HCT116 (cell line): ENCODE measurements around the gene LTBP1. TPM values are rescaled to one million over a fixed set of nuclear protein-coding genes. Genes with fewer than 3 reads are reported as not detected.

Source experiments
- ATAC-seq: fragments of 200-7000 bp; cut with Tn5 transposase; 2 replicates; pipeline ENCODE4 v1.9.1; 2020; ENCODE audit warnings: mild to moderate bottlenecking, moderate library complexity
- BruUV-seq: library from RNA; stranded (reverse); fragments of 400-500 nt; replicated peaks from 2 replicates; lab custom pipeline; 2021; lab: Mats Ljungman, UMichigan
- CTCF ChIA-PET: fragments of 300-600 bp; sonication (Branson Sonifier 250); formaldehyde crosslinking; loops from one replicate; lab custom pipeline; 2021; ENCODE audit warnings: antibody characterized with exemption; lab: Charles Lee
- POLR2A ChIA-PET: fragments of 300-600, 350-600 bp; sonication (Branson Sonifier 250); formaldehyde crosslinking; loops from one replicate; lab custom pipeline; 2021; ENCODE audit warnings: antibody characterized with exemption; lab: Charles Lee
- RAD21 ChIA-PET, 2 experiments: fragments of 300-600 bp; sonication (Branson Sonifier 250); formaldehyde crosslinking; loops; one replicate each; lab custom pipeline; 2023; ENCODE audit warnings: low total read pairs in 2 of 2; ENCODE audit not compliant: uncharacterized antibody in 2 of 2, unreplicated experiment in 2 of 2, low non-redundant PET in 1 of 2; lab: Charles Lee
- DNase-seq: peaks from one replicate; pipeline ENCODE4 v3.0.0-alpha.2; 2010; ENCODE audit warnings: low read depth, low spot score
- H2AFZ ChIP-seq: fragments of 200-600 bp; shearing (Covaris generic), sonication (generic); 2 replicates; pipeline ENCODE4 v1.6.1; 2017; ENCODE audit warnings: low read depth, mixed run types, mixed read lengths, antibody characterized with exemption, low read length; ENCODE audit not compliant: poor library complexity, severe bottlenecking
- H3K27ac ChIP-seq: 2 replicates; pipeline ENCODE4 v1.5.1; 2012; ENCODE audit warnings: low read depth, low read length
- H3K27me3 ChIP-seq: fragments of 200-600 bp; sonication (generic); 2 replicates; pipeline ENCODE4 v1.6.1; 2016; ENCODE audit warnings: mixed run types, low read length, mixed read lengths; ENCODE audit not compliant: insufficient read depth
- H3K36me3 ChIP-seq, 2 experiments: fragments of 200-500 bp in 1 of 2; fragments of 200-600 bp in 1 of 2; sonication (Bioruptor generic) in 1 of 2; sonication (generic) in 1 of 2; 2 replicates each; pipeline versions ENCODE4 v1.5.1 to v1.6.1; 2014 to 2016; ENCODE audit warnings: low read length in 2 of 2, inconsistent platforms in 1 of 2, mixed read lengths in 1 of 2, mixed run types in 1 of 2; ENCODE audit not compliant: insufficient read depth in 2 of 2, control insufficient read depth in 1 of 2
- H3K4me1 ChIP-seq, 2 experiments: fragments of 200-600 bp in 1 of 2; sonication (generic) in 1 of 2; 2 replicates each; pipeline versions ENCODE4 v1.5.1 to v1.6.1; 2012 to 2017; ENCODE audit warnings: low read length in 2 of 2, inconsistent platforms in 1 of 2, mild to moderate bottlenecking in 1 of 2, mixed read lengths in 1 of 2, mixed run types in 1 of 2, moderate library complexity in 1 of 2; ENCODE audit not compliant: insufficient read depth in 2 of 2, control insufficient read depth in 1 of 2
- H3K4me2 ChIP-seq: fragments of 200-600 bp; sonication (generic); 2 replicates; pipeline ENCODE4 v1.6.1; 2017; ENCODE audit warnings: mixed run types, low read length, mixed read lengths
- H3K4me3 ChIP-seq, 2 experiments: fragments of 200-600 bp in 1 of 2; sonication (generic) in 1 of 2; replicated peaks in 1 of 2; 2 replicates each; pipeline ENCODE4 v1.5.1; 2011 to 2016; ENCODE audit warnings: low read length in 2 of 2, control low read depth in 1 of 2, low read depth in 1 of 2, mild to moderate bottlenecking in 1 of 2, mixed read lengths in 1 of 2, mixed run types in 1 of 2
- H3K79me2 ChIP-seq: fragments of 200-600 bp; sonication (generic); 2 replicates; pipeline ENCODE4 v1.6.1; 2017; ENCODE audit warnings: mild to moderate bottlenecking, mixed run types, low read length, moderate library complexity, mixed read lengths; ENCODE audit not compliant: insufficient read depth
- H3K9ac ChIP-seq: fragments of 200-600 bp; sonication (generic); 2 replicates; pipeline ENCODE4 v1.6.1; 2016; ENCODE audit warnings: low read length, mixed read lengths
- H3K9me2 ChIP-seq: fragments of 200-600 bp; sonication (generic), shearing (Covaris generic); 2 replicates; pipeline ENCODE4 v1.6.1; 2017; ENCODE audit warnings: mixed run types, mild to moderate bottlenecking, moderate library complexity; ENCODE audit not compliant: insufficient read depth
- H3K9me3 ChIP-seq, 2 experiments: fragments of 200-500 bp in 1 of 2; fragments of 200-600 bp in 1 of 2; sonication (Bioruptor generic) in 1 of 2; sonication (generic) in 1 of 2; 2 replicates each; pipeline ENCODE4 v1.6.1; 2014 to 2017; ENCODE audit warnings: low read length in 2 of 2, mixed read lengths in 2 of 2, inconsistent platforms in 1 of 2, low read depth in 1 of 2, mild to moderate bottlenecking in 1 of 2, mixed run types in 1 of 2, moderate library complexity in 1 of 2; ENCODE audit not compliant: control insufficient read depth in 1 of 2, insufficient read depth in 1 of 2
- H4K20me1 ChIP-seq: fragments of 200-600 bp; sonication (generic), shearing (Covaris generic); 2 replicates; pipeline ENCODE4 v1.6.1; 2017; ENCODE audit warnings: mixed run types, mild to moderate bottlenecking, moderate library complexity; ENCODE audit not compliant: insufficient read depth
- ATF3 ChIP-seq: IDR thresholded peaks from 2 replicates; pipeline ENCODE4 v1.6.1; 2012
- CEBPB ChIP-seq: IDR thresholded peaks from 2 replicates; pipeline ENCODE4 v1.6.1; 2012; ENCODE audit warnings: low read depth
- CTCF ChIP-seq, 3 experiments: fragments of 200-600 bp in 1 of 3; sonication (generic) in 1 of 3; IDR thresholded peaks in 2 of 3; conservative IDR thresholded peaks in 1 of 3; 2 replicates each; pipeline ENCODE4 v1.5.1; 2012 to 2017; ENCODE audit warnings: low read depth in 2 of 3, low read length in 2 of 3, antibody characterized with exemption in 1 of 3, borderline replicate concordance in 1 of 3, control low read depth in 1 of 3, mild to moderate bottlenecking in 1 of 3, mixed read lengths in 1 of 3, mixed run types in 1 of 3, moderate library complexity in 1 of 3; ENCODE audit not compliant: insufficient read depth in 1 of 3
- ELF1 ChIP-seq: IDR thresholded peaks from 2 replicates; pipeline ENCODE4 v1.6.1; 2012; ENCODE audit warnings: low read depth, borderline replicate concordance
- EZH2phosphoT487 ChIP-seq: fragments of 200-600 bp; IDR thresholded peaks from 2 replicates; pipeline ENCODE4 v1.6.1; 2018; ENCODE audit warnings: antibody characterized with exemption, borderline replicate concordance
- POLR2AphosphoS5 ChIP-seq: IDR thresholded peaks from 2 replicates; pipeline ENCODE4 v1.6.1; 2011; ENCODE audit warnings: mild to moderate bottlenecking, low read depth, low read length, moderate library complexity
- RAD21 ChIP-seq: IDR thresholded peaks from 2 replicates; pipeline ENCODE4 v1.6.1; 2012; ENCODE audit warnings: low read depth, mild to moderate bottlenecking
- SIN3A ChIP-seq: IDR thresholded peaks from 2 replicates; pipeline ENCODE4 v1.6.1; 2012; ENCODE audit warnings: low read depth
- TCF7L2 ChIP-seq: IDR thresholded peaks from 2 replicates; pipeline ENCODE4 v1.7.0; 2011; ENCODE audit warnings: borderline replicate concordance, inconsistent platforms; ENCODE audit not compliant: insufficient read depth, insufficient read length; ENCODE audit errors: extremely low read depth
- YY1 ChIP-seq: IDR thresholded peaks from 2 replicates; pipeline ENCODE4 v1.6.1; 2011; ENCODE audit warnings: low read length, low read depth, moderate library complexity, mild to moderate bottlenecking; ENCODE audit not compliant: insufficient replicate concordance; ENCODE audit errors: extremely low read depth
- ZFX ChIP-seq: fragments of 450-650 bp; IDR thresholded peaks from 2 replicates; pipeline ENCODE4 v1.6.1; 2017
- ZNF274 ChIP-seq: fragments of 200-500 bp; sonication (Bioruptor generic); IDR thresholded peaks from 2 replicates; pipeline ENCODE4 v1.6.1; 2014; ENCODE audit warnings: mild to moderate bottlenecking, low read depth, low read length, inconsistent platforms
- intact Hi-C: fragments of 100-400 bp; cut with micrococcal nuclease; formaldehyde crosslinking; loops from 2 replicates; pipeline ENCODE4 v1.10.0; 2022
- total RNA-seq: library from RNA; stranded (reverse); gene quantifications from one replicate; pipeline ENCODE4 v1.2.1, GENCODE V29; 2021; ENCODE audit not compliant: unreplicated experiment
- TF ChIP-seq, protein P1 (sequence below): IDR thresholded peaks from 2 replicates; pipeline ENCODE4 v1.6.1; 2011; ENCODE audit warnings: mild to moderate bottlenecking, low read length, moderate library complexity; ENCODE audit not compliant: insufficient replicate concordance; ENCODE audit errors: extremely low read depth
- TF ChIP-seq, protein P2 (sequence below): IDR thresholded peaks from 2 replicates; pipeline ENCODE4 v1.6.1; 2012

LTBP1 gene
- total RNA-seq, 1 experiment from 2014 or later, result 5.1 TPM

- Histone ChIP-seq H3K79me2 (no peaks in the 10 kb centered on the region), H2AFZ (no peak overlapping the region)
- CTCF ChIA-PET, result no interaction called here
These were observed 237.3 kb downstream of the LTBP1 start for GRCh38 chr2:33184041-33184440.

More at GRCh38 chr2:33184041-33184440, 237.3 kb downstream of the LTBP1 start:
- Histone ChIP-seq H4K20me1 (no peaks in the 10 kb centered on the region), H3K27me3 (no peaks in the 10 kb centered on the region), H3K9ac (no peak overlapping the region), H3K4me2 (no peak overlapping the region), H3K9me2 (no peaks in the 10 kb centered on the region), H3K4me3 (no peak overlapping the region), H3K9me3 (no peaks in the 10 kb centered on the region), H3K27ac (no peak overlapping the region), H3K4me1 (no peaks in the 10 kb centered on the region), H3K36me3 (no peaks in the 10 kb centered on the region)
- POLR2A ChIA-PET, result no interaction called here
- TF ChIP-seq CEBPB, result no peak
- no peak for TF ChIP-seq ATF3
- no peak for TF ChIP-seq ZFX
- TF ChIP-seq, protein P1, sequence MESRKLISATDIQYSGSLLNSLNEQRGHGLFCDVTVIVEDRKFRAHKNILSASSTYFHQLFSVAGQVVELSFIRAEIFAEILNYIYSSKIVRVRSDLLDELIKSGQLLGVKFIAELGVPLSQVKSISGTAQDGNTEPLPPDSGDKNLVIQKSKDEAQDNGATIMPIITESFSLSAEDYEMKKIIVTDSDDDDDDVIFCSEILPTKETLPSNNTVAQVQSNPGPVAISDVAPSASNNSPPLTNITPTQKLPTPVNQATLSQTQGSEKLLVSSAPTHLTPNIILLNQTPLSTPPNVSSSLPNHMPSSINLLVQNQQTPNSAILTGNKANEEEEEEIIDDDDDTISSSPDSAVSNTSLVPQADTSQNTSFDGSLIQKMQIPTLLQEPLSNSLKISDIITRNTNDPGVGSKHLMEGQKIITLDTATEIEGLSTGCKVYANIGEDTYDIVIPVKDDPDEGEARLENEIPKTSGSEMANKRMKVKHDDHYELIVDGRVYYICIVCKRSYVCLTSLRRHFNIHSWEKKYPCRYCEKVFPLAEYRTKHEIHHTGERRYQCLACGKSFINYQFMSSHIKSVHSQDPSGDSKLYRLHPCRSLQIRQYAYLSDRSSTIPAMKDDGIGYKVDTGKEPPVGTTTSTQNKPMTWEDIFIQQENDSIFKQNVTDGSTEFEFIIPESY, result no peak
- no peak for TF ChIP-seq YY1
- TF ChIP-seq SIN3A, result no peak
- TF ChIP-seq ELF1, result no peak
- no peak for TF ChIP-seq ZNF274
- TF ChIP-seq EZH2phosphoT487, result no peak
- no peak for TF ChIP-seq RAD21
- no peak for TF ChIP-seq POLR2AphosphoS5
- no peak for TF ChIP-seq TCF7L2
- TF ChIP-seq CTCF (IDR thresholded peaks at IDR 0.05 in 2 of 3, conservative IDR thresholded peaks at IDR 0.05 in 1 of 3; ENCODE audit: borderline replicate concordance in 1 of 3, insufficient read depth in 1 of 3, low read depth in 2 of 3, low read length in 2 of 3), result no peak
- TF ChIP-seq, protein P2, sequence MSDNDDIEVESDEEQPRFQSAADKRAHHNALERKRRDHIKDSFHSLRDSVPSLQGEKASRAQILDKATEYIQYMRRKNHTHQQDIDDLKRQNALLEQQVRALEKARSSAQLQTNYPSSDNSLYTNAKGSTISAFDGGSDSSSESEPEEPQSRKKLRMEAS, result no peak
- intact Hi-C loops, result no loop called here
- no TSS peak for BruUV-seq
- RAD21 ChIA-PET, result no interaction called here
- ATAC-seq, result no peak
- DNase-seq, result no peak
